Stimulated activated naive CD4-positive, alpha-beta T cell treated with Interleukin-2 at 50 U/mL for 16 hours (primary cell): ENCODE measurements around the gene SLC25A1.

Experiments used
- DNase-seq: peaks from one replicate; lab custom pipeline; 2025; lab: John Stamatoyannopoulos, UW

The SLC25A1 gene

GRCh38 chr22:19137384-19138216 lies 40.9 kb downstream of the SLC25A1 start:
- DNase-seq, result no peak

- no peak for DNase-seq
Observed at GRCh38 chr22:19136915-19137314, 41.6 kb downstream of the SLC25A1 start.

- DNase-seq, result no peak
Observed at GRCh38 chr22:19134874-19135273, 43.7 kb downstream of the SLC25A1 start.

GRCh38 chr22:19134176-19134831 lies 44.2 kb downstream of the SLC25A1 start:
- DNase-seq, result no peak

- DNase-seq, result no peak
Observed at GRCh38 chr22:19133561-19133960, 45.0 kb downstream of the SLC25A1 start.

GRCh38 chr22:19132693-19133400 lies 45.7 kb downstream of the SLC25A1 start:
- no peak for DNase-seq

GRCh38 chr22:19132153-19132552 lies 46.4 kb downstream of the SLC25A1 start:
- no peak for DNase-seq

GRCh38 chr22:19131685-19132015 lies 46.9 kb downstream of the SLC25A1 start:
- no peak for DNase-seq

- no peak for DNase-seq
Observed at GRCh38 chr22:19130959-19131684, 47.4 kb downstream of the SLC25A1 start, which contains the start of gene TSSK2. TSSK2 (plus strand) TSS chr22:19131308; CDS start chr22:19131400, 92 bp downstream.

GRCh38 chr22:19129871-19130270 lies 48.7 kb downstream of the SLC25A1 start:
- DNase-seq, result no peak

- no peak for DNase-seq
Observed at GRCh38 chr22:19128946-19129727, 49.4 kb downstream of the SLC25A1 start.

GRCh38 chr22:19128009-19128401 lies 50.5 kb downstream of the SLC25A1 start:
- no peak for DNase-seq

GRCh38 chr22:19127329-19128008 lies 51.1 kb downstream of the SLC25A1 start:
- DNase-seq, result no peak

- DNase-seq, result no peak
Observed at GRCh38 chr22:19126309-19127273, 51.9 kb downstream of the SLC25A1 start.
